Suprapubic skin (tissue), 3 donors: ENCODE results near the gene CASP9.
"Not testable (repeated sequence)": the region's sequence is repeated elsewhere in the genome, so short reads cannot be mapped to it uniquely, and the experiment has no call there.

Experiments
- POLR2A ChIP-seq, 2 donors: fragments of 450-650 bp; IDR thresholded peaks; one replicate each; pipeline ENCODE4 v1.6.1; 2017; ENCODE audit warnings: antibody characterized with exemption in 2 of 2, mild to moderate bottlenecking in 2 of 2, moderate library complexity in 2 of 2
- TF ChIP-seq, protein P1 (sequence below), 2 donors: fragments of 200-600 bp in 1 of 2; fragments of 450-650 bp in 1 of 2; sonication (generic) in 1 of 2; IDR thresholded peaks; one replicate each; pipeline ENCODE4 v1.5.1; 2016 to 2019; ENCODE audit warnings: antibody characterized with exemption in 2 of 2, mild to moderate bottlenecking in 1 of 2, moderate library complexity in 1 of 2

DNA sequence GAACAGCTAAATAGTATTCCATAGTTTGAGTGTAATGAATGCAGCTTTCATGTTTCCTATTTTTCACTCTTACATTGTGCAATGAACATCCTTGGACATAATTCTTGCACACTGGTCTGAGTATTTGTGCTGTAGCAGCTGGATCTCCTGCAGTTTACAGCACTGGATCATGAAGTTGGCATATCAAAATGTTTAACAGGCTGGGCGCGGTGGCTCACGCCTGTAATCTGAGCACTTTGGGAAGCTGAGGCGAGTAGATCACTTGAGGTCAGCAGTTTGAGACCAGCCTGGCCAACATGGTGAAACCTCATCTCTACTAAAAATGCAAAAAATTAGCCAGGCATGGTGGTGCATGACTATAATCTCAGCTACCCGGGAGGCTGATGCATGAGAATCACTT lies 52.9 kb downstream of the CASP9 start:
- TF ChIP-seq, protein P1, sequence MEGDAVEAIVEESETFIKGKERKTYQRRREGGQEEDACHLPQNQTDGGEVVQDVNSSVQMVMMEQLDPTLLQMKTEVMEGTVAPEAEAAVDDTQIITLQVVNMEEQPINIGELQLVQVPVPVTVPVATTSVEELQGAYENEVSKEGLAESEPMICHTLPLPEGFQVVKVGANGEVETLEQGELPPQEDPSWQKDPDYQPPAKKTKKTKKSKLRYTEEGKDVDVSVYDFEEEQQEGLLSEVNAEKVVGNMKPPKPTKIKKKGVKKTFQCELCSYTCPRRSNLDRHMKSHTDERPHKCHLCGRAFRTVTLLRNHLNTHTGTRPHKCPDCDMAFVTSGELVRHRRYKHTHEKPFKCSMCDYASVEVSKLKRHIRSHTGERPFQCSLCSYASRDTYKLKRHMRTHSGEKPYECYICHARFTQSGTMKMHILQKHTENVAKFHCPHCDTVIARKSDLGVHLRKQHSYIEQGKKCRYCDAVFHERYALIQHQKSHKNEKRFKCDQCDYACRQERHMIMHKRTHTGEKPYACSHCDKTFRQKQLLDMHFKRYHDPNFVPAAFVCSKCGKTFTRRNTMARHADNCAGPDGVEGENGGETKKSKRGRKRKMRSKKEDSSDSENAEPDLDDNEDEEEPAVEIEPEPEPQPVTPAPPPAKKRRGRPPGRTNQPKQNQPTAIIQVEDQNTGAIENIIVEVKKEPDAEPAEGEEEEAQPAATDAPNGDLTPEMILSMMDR (IDR thresholded peaks at IDR 0.05), result not testable (repeated sequence)
- not testable (repeated sequence) for TF ChIP-seq POLR2A (IDR thresholded peaks at IDR 0.05)
